Mesothelial cell of epicardium (in vitro differentiated cells): ENCODE data around the gene TMEM45A. TPM values are rescaled to one million over a fixed set of nuclear protein-coding genes. Genes with fewer than 3 reads are reported as not detected.

Experiments used
- DNase-seq, 2 experiments: peaks; one replicate each; pipeline ENCODE4 v3.0.0; 2021; ENCODE audit warnings: low spot score in 2 of 2; ENCODE audit not compliant: unreplicated experiment in 2 of 2
- H3K27ac Mint-ChIP-seq: 2 replicates; pipeline ENCODE4 v1.8.0; 2021; ENCODE audit warnings: mixed read lengths
- H3K27me3 Mint-ChIP-seq: 2 replicates; pipeline ENCODE4 v1.8.0; 2021; ENCODE audit warnings: low read depth, mixed read lengths
- H3K36me3 Mint-ChIP-seq: 2 replicates; pipeline ENCODE4 v1.8.0; 2021; ENCODE audit warnings: mixed read lengths
- H3K4me1 Mint-ChIP-seq: 2 replicates; pipeline ENCODE4 v1.8.0; 2021; ENCODE audit warnings: mixed read lengths
- H3K4me3 Mint-ChIP-seq: 2 replicates; pipeline ENCODE4 v1.8.0; 2021; ENCODE audit warnings: mild to moderate bottlenecking, moderate library complexity, mixed read lengths
- H3K9me3 Mint-ChIP-seq: 2 replicates; pipeline ENCODE4 v1.8.0; 2021; ENCODE audit warnings: mixed read lengths
- total RNA-seq: library from RNA; stranded (reverse); gene quantifications from 3 replicates; pipeline ENCODE4 v1.2.1, GENCODE V29; 2021
- TF ChIP-seq, protein P1 (sequence below): fragments of 200-600 bp; sonication (generic); IDR thresholded peaks from one replicate; pipeline ENCODE4 v1.5.0; 2021; ENCODE audit warnings: antibody characterized with exemption; ENCODE audit not compliant: unreplicated experiment

The TMEM45A gene
- total RNA-seq, 1 donor from 2014 or later: 25.7 TPM

- TF ChIP-seq, protein P1, sequence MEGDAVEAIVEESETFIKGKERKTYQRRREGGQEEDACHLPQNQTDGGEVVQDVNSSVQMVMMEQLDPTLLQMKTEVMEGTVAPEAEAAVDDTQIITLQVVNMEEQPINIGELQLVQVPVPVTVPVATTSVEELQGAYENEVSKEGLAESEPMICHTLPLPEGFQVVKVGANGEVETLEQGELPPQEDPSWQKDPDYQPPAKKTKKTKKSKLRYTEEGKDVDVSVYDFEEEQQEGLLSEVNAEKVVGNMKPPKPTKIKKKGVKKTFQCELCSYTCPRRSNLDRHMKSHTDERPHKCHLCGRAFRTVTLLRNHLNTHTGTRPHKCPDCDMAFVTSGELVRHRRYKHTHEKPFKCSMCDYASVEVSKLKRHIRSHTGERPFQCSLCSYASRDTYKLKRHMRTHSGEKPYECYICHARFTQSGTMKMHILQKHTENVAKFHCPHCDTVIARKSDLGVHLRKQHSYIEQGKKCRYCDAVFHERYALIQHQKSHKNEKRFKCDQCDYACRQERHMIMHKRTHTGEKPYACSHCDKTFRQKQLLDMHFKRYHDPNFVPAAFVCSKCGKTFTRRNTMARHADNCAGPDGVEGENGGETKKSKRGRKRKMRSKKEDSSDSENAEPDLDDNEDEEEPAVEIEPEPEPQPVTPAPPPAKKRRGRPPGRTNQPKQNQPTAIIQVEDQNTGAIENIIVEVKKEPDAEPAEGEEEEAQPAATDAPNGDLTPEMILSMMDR: no peak
- H3K9me3 Mint-ChIP-seq: peaks cover 16% of the 10 kb centered on the region
- H3K27ac Mint-ChIP-seq: no peak overlapping the region
- no peak overlapping the region for H3K4me3 Mint-ChIP-seq
- no peaks in the 10 kb centered on the region for H3K36me3 Mint-ChIP-seq
- peaks cover 18% of the 10 kb centered on the region for H3K27me3 Mint-ChIP-seq
- DNase-seq: no peak
- H3K4me1 Mint-ChIP-seq: peaks cover 8% of the 10 kb centered on the region
Observed at GRCh38 chr3:100600181-100601042, 108.0 kb downstream of the TMEM45A start.

- DNase-seq: no peak
- Mint-ChIP-seq H3K4me1 (peaks cover 11% of the 10 kb centered on the region), H3K9me3 (peaks cover 16% of the 10 kb centered on the region), H3K36me3 (no peaks in the 10 kb centered on the region), H3K27me3 (peaks cover 1% of the 10 kb centered on the region), H3K4me3 (no peak overlapping the region), H3K27ac (no peak overlapping the region)
- TF ChIP-seq, protein P1: no peak
Observed at GRCh38 chr3:100602506-100603444, 110.4 kb downstream of the TMEM45A start.

DNA sequence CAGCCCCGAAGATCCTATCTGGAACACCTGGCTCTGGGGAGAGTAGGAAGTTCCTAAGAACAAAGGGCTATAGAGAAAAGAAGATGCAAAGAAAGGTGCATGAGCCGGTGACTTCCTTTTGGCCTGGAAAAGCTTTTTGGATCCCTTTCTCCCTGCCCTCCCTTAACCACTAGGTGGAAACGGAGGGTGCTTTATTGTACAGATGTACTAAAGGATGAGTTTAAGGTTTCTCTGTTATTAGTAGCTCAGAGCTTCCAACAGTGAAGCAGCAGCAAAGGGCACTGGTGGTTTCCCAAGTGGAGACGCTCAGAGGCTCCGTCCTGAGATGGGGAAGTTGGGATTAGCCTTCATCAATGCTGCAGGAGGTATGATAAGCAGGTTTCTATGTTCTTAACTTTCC lies 111.0 kb downstream of the TMEM45A start:
- Mint-ChIP-seq H3K4me3 (no peak overlapping the region), H3K4me1 (peaks cover 12% of the 10 kb centered on the region), H3K36me3 (no peaks in the 10 kb centered on the region), H3K9me3 (peaks cover 14% of the 10 kb centered on the region), H3K27ac (no peak overlapping the region), H3K27me3 (no peaks in the 10 kb centered on the region)
- DNase-seq: no peak
- TF ChIP-seq, protein P1: no peak

DNA sequence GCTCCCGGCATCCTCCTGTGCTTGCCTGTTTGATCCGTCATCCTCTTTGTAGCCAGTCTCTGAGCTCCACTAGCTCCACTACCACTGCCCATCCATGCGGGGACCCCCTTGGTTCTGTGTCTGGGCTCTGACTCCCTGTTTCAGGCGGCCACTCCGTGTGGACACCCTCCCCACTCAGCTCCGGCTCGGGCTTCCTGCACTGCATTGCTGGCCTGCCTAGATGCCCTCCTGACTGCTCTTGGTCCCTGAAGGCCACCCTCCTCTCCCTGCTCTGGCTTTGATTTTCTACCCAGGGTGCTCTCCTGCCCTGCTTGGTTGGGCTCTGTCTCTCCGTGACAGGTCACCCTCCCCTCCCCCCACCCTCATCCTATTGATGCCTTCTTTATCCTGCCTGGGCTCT lies 112.9 kb downstream of the TMEM45A start:
- Mint-ChIP-seq H3K4me3 (no peak overlapping the region), H3K9me3 (no peaks in the 10 kb centered on the region), H3K4me1 (peaks cover 12% of the 10 kb centered on the region), H3K27ac (no peak overlapping the region), H3K36me3 (no peaks in the 10 kb centered on the region), H3K27me3 (peaks cover 9% of the 10 kb centered on the region)
- TF ChIP-seq, protein P1: no peak
- DNase-seq: no peak

DNA sequence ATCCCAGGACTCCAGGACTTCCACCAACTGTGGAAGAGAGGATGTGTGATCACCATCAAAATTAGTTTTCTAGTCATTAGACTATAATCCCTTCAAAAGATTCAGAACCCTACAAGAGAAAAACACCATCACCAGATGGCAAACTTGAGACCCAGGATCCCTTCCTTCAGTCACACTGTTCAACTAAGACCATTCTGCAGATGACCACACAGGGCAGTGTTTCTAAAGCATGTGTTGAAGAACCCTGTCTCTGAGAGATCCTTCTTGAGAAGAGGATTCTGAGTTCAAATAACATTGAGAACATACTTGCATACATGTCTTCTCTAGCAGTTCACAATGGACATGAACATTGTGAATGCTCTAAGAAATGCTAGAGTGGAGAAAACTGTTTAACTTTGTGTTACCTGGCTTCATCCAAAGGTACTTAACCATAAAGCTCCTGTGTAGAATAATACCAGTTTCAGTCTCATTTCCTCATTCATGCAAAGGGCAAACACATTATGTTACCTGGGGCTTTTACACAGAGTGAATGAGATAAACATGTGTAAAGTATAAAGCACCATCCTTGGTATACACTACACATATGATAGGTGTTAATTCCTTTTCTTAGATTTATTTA lies 114.6 kb downstream of the TMEM45A start:
- no peak overlapping the region for H3K4me3 Mint-ChIP-seq
- H3K27ac Mint-ChIP-seq: no peak overlapping the region
- no peaks in the 10 kb centered on the region for H3K9me3 Mint-ChIP-seq
- peaks cover 8% of the 10 kb centered on the region for H3K4me1 Mint-ChIP-seq
- no peaks in the 10 kb centered on the region for H3K36me3 Mint-ChIP-seq
- no peak for DNase-seq
- TF ChIP-seq, protein P1: no peak
- H3K27me3 Mint-ChIP-seq: peaks cover 17% of the 10 kb centered on the region
